ENCODE results near the gene EGFR.

GRCh38 chr7:55162476-55162875 lies 143.7 kb downstream of the EGFR start:
- TF ChIP-seq, protein P1, sequence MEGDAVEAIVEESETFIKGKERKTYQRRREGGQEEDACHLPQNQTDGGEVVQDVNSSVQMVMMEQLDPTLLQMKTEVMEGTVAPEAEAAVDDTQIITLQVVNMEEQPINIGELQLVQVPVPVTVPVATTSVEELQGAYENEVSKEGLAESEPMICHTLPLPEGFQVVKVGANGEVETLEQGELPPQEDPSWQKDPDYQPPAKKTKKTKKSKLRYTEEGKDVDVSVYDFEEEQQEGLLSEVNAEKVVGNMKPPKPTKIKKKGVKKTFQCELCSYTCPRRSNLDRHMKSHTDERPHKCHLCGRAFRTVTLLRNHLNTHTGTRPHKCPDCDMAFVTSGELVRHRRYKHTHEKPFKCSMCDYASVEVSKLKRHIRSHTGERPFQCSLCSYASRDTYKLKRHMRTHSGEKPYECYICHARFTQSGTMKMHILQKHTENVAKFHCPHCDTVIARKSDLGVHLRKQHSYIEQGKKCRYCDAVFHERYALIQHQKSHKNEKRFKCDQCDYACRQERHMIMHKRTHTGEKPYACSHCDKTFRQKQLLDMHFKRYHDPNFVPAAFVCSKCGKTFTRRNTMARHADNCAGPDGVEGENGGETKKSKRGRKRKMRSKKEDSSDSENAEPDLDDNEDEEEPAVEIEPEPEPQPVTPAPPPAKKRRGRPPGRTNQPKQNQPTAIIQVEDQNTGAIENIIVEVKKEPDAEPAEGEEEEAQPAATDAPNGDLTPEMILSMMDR (IDR thresholded peaks at IDR 0.05; ENCODE audit: low read length): no peak
- TF ChIP-seq EZH2 (IDR thresholded peaks at IDR 0.05; ENCODE audit: borderline replicate concordance, low read length): no peak

All from OCI-LY1 (cell line).